WTC11 (cell line): ENCODE results near the gene MYO9A. TPM values are rescaled to one million over a fixed set of nuclear protein-coding genes. Genes with fewer than 3 reads are reported as not detected.

Source experiments
- ATAC-seq: fragments of 200-7000 bp; cut with Tn5 transposase; 2 replicates; pipeline ENCODE4 v1.10.0; 2021; ENCODE audit warnings: mild to moderate bottlenecking, moderate library complexity
- CTCF ChIA-PET: fragments of 300-600 bp; sonication (Branson Sonifier 250); formaldehyde crosslinking; loops from one replicate; lab custom pipeline; 2021; ENCODE audit warnings: antibody characterized with exemption; lab: Charles Lee
- POLR2A ChIA-PET: fragments of 350-600 bp; sonication (Branson Sonifier 250); formaldehyde crosslinking; loops from one replicate; lab custom pipeline; 2021; ENCODE audit warnings: antibody characterized with exemption; lab: Charles Lee
- DNase-seq: peaks from one replicate; pipeline ENCODE4 v3.0.0; 2021; ENCODE audit warnings: low spot score
- H3K27ac Mint-ChIP-seq: 2 replicates; pipeline ENCODE4 v1.8.0; 2021; ENCODE audit warnings: mixed read lengths
- H3K27me3 Mint-ChIP-seq: 2 replicates; pipeline ENCODE4 v1.8.0; 2021; ENCODE audit warnings: low read depth, mild to moderate bottlenecking, moderate library complexity, mixed read lengths
- H3K36me3 Mint-ChIP-seq: 2 replicates; pipeline ENCODE4 v1.8.0; 2021; ENCODE audit warnings: mixed read lengths
- H3K4me1 Mint-ChIP-seq: 2 replicates; pipeline ENCODE4 v1.8.0; 2022; ENCODE audit warnings: mixed read lengths
- H3K4me3 Mint-ChIP-seq: 2 replicates; pipeline ENCODE4 v1.8.0; 2021; ENCODE audit warnings: mild to moderate bottlenecking, moderate library complexity, mixed read lengths
- H3K9me3 Mint-ChIP-seq: 2 replicates; pipeline ENCODE4 v1.8.0; 2021; ENCODE audit warnings: mixed read lengths
- ARID4B ChIP-seq: sonication (generic); formaldehyde crosslinking; IDR thresholded peaks from 2 replicates; pipeline ENCODE4 v1.8.0; 2023; ENCODE audit warnings: missing genetic modification reagents, mild to moderate bottlenecking, borderline replicate concordance
- ATF2 ChIP-seq: sonication (generic); formaldehyde crosslinking; IDR thresholded peaks from 2 replicates; pipeline ENCODE4 v1.8.1; 2022; ENCODE audit warnings: low read depth, missing genetic modification reagents, borderline replicate concordance
- ATF3 ChIP-seq: sonication (generic); formaldehyde crosslinking; conservative IDR thresholded peaks from 2 replicates; pipeline ENCODE4 v1.8.1; 2022; ENCODE audit warnings: mild to moderate bottlenecking, missing genetic modification reagents
- EMX1 ChIP-seq: fragments of 250-450 bp; sonication (Bioruptor Pico); IDR thresholded peaks from 2 replicates; pipeline ENCODE4 v1.8.0; 2021; ENCODE audit warnings: mild to moderate bottlenecking
- MXD4 ChIP-seq: fragments of 250-450 bp; sonication (Bioruptor Pico); IDR thresholded peaks from 2 replicates; pipeline ENCODE4 v1.8.0; 2021; ENCODE audit warnings: mild to moderate bottlenecking, moderate library complexity, borderline replicate concordance
- TCF7 ChIP-seq: sonication (generic); formaldehyde crosslinking; IDR thresholded peaks from 2 replicates; pipeline ENCODE4 v1.8.0; 2022; ENCODE audit warnings: mild to moderate bottlenecking, low read depth, missing genetic modification reagents, moderate library complexity
- TP53 ChIP-seq: sonication (generic); formaldehyde crosslinking; IDR thresholded peaks from 2 replicates; pipeline ENCODE4 v1.8.1; 2023; ENCODE audit warnings: mild to moderate bottlenecking, missing genetic modification reagents
- ZNF121 ChIP-seq: sonication (generic); formaldehyde crosslinking; IDR thresholded peaks from 2 replicates; pipeline ENCODE4 v1.8.0; 2023; ENCODE audit warnings: missing genetic modification reagents
- ZNF219 ChIP-seq: sonication (generic); formaldehyde crosslinking; IDR thresholded peaks from 2 replicates; pipeline ENCODE4 v1.8.0; 2023; ENCODE audit warnings: missing genetic modification reagents, mild to moderate bottlenecking, borderline replicate concordance
- ZNF281 ChIP-seq: sonication (generic); formaldehyde crosslinking; IDR thresholded peaks from 2 replicates; pipeline ENCODE4 v1.8.0; 2023; ENCODE audit warnings: mild to moderate bottlenecking, missing genetic modification reagents
- total RNA-seq: library from RNA; stranded (reverse); gene quantifications from 3 replicates; pipeline ENCODE4 v1.2.3, GENCODE V29; 2021
- TF ChIP-seq, protein P1 (sequence below): fragments of 250-450 bp; sonication (Bioruptor Pico); IDR thresholded peaks from 2 replicates; pipeline ENCODE4 v1.9.0; 2021; ENCODE audit warnings: mild to moderate bottlenecking
- TF ChIP-seq, protein P2 (sequence below): sonication (generic); formaldehyde crosslinking; IDR thresholded peaks from 2 replicates; pipeline ENCODE4 v1.8.0; 2022; ENCODE audit warnings: mild to moderate bottlenecking, missing genetic modification reagents
- TF ChIP-seq, protein P3 (sequence below): sonication (generic); formaldehyde crosslinking; IDR thresholded peaks from 2 replicates; pipeline ENCODE4 v1.8.1; 2023; ENCODE audit warnings: mild to moderate bottlenecking, missing genetic modification reagents, moderate library complexity
- TF ChIP-seq, protein P4 (sequence below): sonication (generic); formaldehyde crosslinking; IDR thresholded peaks from 2 replicates; pipeline ENCODE4 v1.8.1; 2023; ENCODE audit warnings: mild to moderate bottlenecking, missing genetic modification reagents, borderline replicate concordance
- TF ChIP-seq, protein P5 (sequence below): sonication (generic); formaldehyde crosslinking; IDR thresholded peaks from 2 replicates; pipeline ENCODE4 v1.8.0; 2022; ENCODE audit warnings: mild to moderate bottlenecking, missing genetic modification reagents

Gene MYO9A
- total RNA-seq, 1 experiment from 2014 or later, result 23.5 TPM

DNA sequence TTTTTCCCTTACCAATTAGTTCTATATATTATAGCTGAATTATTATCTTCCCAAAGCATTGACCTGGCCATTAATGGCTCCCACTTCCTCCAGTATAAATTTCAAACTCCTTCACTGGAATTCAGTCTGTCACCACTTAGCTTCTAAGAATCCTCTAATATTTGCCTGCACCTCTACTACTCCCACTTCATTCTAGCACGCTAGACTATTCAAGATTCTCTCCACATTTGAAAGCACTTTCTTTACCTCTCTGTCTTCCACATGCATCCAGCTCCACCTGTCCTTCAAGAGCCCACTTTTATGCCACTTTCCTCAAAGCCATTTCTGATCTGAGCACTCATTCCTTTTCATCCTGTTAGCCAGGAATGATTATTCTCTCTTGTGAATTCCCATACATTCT, 15.3 kb upstream of the MYO9A start:
- ChIA-PET CTCF (interaction anchor here (1.3 kb wide), 1 partner anchor 22 kb away, joined by 3 read pairs; no protein-coding TSS in a partner anchor), POLR2A (no interaction called here)
- Mint-ChIP-seq H3K36me3 (no peaks in the 10 kb centered on the region), H3K4me3 (no peak overlapping the region), H3K9me3 (no peaks in the 10 kb centered on the region), H3K27me3 (no peaks in the 10 kb centered on the region), H3K4me1 (no peaks in the 10 kb centered on the region), H3K27ac (no peak overlapping the region; the same call in 1 of the 2 replicates)
- DNase-seq, result no peak
- ATAC-seq, result no peak
- TF ChIP-seq ZNF121 (CRISPR knock-in tag) (no peak), TCF7 (CRISPR knock-in tag) (no peak), TP53 (no peak), EMX1 (CRISPR knock-in tag) (no peak), ZNF219 (CRISPR knock-in tag) (no peak), ZNF281 (CRISPR knock-in tag) (no peak), ATF2 (no peak), MXD4 (CRISPR knock-in tag) (no peak), ARID4B (CRISPR knock-in tag) (no peak), ATF3 (CRISPR knock-in tag) (no peak)
- TF ChIP-seq, protein P1, sequence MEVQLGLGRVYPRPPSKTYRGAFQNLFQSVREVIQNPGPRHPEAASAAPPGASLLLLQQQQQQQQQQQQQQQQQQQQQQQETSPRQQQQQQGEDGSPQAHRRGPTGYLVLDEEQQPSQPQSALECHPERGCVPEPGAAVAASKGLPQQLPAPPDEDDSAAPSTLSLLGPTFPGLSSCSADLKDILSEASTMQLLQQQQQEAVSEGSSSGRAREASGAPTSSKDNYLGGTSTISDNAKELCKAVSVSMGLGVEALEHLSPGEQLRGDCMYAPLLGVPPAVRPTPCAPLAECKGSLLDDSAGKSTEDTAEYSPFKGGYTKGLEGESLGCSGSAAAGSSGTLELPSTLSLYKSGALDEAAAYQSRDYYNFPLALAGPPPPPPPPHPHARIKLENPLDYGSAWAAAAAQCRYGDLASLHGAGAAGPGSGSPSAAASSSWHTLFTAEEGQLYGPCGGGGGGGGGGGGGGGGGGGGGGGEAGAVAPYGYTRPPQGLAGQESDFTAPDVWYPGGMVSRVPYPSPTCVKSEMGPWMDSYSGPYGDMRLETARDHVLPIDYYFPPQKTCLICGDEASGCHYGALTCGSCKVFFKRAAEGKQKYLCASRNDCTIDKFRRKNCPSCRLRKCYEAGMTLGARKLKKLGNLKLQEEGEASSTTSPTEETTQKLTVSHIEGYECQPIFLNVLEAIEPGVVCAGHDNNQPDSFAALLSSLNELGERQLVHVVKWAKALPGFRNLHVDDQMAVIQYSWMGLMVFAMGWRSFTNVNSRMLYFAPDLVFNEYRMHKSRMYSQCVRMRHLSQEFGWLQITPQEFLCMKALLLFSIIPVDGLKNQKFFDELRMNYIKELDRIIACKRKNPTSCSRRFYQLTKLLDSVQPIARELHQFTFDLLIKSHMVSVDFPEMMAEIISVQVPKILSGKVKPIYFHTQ, result no peak
- TF ChIP-seq, protein P2, sequence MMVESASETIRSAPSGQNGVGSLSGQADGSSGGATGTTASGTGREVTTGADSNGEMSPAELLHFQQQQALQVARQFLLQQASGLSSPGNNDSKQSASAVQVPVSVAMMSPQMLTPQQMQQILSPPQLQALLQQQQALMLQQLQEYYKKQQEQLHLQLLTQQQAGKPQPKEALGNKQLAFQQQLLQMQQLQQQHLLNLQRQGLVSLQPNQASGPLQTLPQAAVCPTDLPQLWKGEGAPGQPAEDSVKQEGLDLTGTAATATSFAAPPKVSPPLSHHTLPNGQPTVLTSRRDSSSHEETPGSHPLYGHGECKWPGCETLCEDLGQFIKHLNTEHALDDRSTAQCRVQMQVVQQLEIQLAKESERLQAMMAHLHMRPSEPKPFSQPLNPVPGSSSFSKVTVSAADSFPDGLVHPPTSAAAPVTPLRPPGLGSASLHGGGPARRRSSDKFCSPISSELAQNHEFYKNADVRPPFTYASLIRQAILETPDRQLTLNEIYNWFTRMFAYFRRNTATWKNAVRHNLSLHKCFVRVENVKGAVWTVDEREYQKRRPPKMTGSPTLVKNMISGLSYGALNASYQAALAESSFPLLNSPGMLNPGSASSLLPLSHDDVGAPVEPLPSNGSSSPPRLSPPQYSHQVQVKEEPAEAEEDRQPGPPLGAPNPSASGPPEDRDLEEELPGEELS (CRISPR knock-in tag), result no peak
- TF ChIP-seq, protein P3, sequence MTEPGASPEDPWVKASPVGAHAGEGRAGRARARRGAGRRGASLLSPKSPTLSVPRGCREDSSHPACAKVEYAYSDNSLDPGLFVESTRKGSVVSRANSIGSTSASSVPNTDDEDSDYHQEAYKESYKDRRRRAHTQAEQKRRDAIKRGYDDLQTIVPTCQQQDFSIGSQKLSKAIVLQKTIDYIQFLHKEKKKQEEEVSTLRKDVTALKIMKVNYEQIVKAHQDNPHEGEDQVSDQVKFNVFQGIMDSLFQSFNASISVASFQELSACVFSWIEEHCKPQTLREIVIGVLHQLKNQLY, result no peak
- TF ChIP-seq, protein P4, sequence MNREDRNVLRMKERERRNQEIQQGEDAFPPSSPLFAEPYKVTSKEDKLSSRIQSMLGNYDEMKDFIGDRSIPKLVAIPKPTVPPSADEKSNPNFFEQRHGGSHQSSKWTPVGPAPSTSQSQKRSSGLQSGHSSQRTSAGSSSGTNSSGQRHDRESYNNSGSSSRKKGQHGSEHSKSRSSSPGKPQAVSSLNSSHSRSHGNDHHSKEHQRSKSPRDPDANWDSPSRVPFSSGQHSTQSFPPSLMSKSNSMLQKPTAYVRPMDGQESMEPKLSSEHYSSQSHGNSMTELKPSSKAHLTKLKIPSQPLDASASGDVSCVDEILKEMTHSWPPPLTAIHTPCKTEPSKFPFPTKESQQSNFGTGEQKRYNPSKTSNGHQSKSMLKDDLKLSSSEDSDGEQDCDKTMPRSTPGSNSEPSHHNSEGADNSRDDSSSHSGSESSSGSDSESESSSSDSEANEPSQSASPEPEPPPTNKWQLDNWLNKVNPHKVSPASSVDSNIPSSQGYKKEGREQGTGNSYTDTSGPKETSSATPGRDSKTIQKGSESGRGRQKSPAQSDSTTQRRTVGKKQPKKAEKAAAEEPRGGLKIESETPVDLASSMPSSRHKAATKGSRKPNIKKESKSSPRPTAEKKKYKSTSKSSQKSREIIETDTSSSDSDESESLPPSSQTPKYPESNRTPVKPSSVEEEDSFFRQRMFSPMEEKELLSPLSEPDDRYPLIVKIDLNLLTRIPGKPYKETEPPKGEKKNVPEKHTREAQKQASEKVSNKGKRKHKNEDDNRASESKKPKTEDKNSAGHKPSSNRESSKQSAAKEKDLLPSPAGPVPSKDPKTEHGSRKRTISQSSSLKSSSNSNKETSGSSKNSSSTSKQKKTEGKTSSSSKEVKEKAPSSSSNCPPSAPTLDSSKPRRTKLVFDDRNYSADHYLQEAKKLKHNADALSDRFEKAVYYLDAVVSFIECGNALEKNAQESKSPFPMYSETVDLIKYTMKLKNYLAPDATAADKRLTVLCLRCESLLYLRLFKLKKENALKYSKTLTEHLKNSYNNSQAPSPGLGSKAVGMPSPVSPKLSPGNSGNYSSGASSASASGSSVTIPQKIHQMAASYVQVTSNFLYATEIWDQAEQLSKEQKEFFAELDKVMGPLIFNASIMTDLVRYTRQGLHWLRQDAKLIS (CRISPR knock-in tag), result no peak
- TF ChIP-seq, protein P5, sequence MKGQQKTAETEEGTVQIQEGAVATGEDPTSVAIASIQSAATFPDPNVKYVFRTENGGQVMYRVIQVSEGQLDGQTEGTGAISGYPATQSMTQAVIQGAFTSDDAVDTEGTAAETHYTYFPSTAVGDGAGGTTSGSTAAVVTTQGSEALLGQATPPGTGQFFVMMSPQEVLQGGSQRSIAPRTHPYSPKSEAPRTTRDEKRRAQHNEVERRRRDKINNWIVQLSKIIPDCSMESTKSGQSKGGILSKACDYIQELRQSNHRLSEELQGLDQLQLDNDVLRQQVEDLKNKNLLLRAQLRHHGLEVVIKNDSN (CRISPR knock-in tag), result no peak
